ENCODE data around the gene PRR5L.
A peak's percentile ranks its signal among the peaks of the same experiment; 100 is the strongest.

Gene PRR5L

GRCh38 chr11:36437413-36437812 is 141.3 kb downstream of the PRR5L start:
- no peaks in the 10 kb centered on the region for H3K4me1 ChIP-seq (ENCODE audit: control insufficient read depth, insufficient read depth, low read depth, low read length)
- no peak overlapping the region for H3K4me3 ChIP-seq (ENCODE audit: insufficient read depth in 1 of 2, low read depth in 1 of 2, low read length in 2 of 2)
- 92% methylated on average over 3 of the region's 3 CpGs for WGBS
- no peak overlapping the region for H2AFZ ChIP-seq (ENCODE audit: low read depth, low read length)
- no peak overlapping the region for H3K4ac ChIP-seq (ENCODE audit: low read depth in 1 of 2, low read length in 2 of 2)
- no peak overlapping the region for H3K9ac ChIP-seq (ENCODE audit: low read length)
- H3K36me3 ChIP-seq (ENCODE audit: control insufficient read depth in 1 of 2, insufficient read depth in 2 of 2, low read depth in 1 of 2, low read length in 2 of 2) = peaks cover 0 to 46% of the 10 kb centered on the region in 2 experiments
- H2BK12ac ChIP-seq (ENCODE audit: low read length in 2 of 2) = no peak overlapping the region
- no peak overlapping the region for H3K23ac ChIP-seq (ENCODE audit: low read length in 2 of 2)
- no peak overlapping the region for H2BK120ac ChIP-seq (ENCODE audit: low read depth, low read length)
- no peak overlapping the region for H3K18ac ChIP-seq (ENCODE audit: low read depth in 1 of 2, low read length in 2 of 2)
- no peak overlapping the region for H3K27ac ChIP-seq (ENCODE audit: low read length, poor library complexity, severe bottlenecking)
- no peak overlapping the region for H2BK15ac ChIP-seq (ENCODE audit: low read depth, poor library complexity, severe bottlenecking)
- H4K91ac ChIP-seq (ENCODE audit: low read length) = no peak overlapping the region
- H3K27me3 ChIP-seq (ENCODE audit: control insufficient read depth in 1 of 2, insufficient read depth in 1 of 2, low read length in 2 of 2) = no peaks in the 10 kb centered on the region
- no peak overlapping the region for H4K8ac ChIP-seq (ENCODE audit: low read length)
- no peak for DNase-seq
- H2AK5ac ChIP-seq (ENCODE audit: low read length, severe bottlenecking) = no peak overlapping the region
- no peak overlapping the region for H3K14ac ChIP-seq (ENCODE audit: low read length in 2 of 2)
- no peak overlapping the region for H3K4me2 ChIP-seq (ENCODE audit: low read length, poor library complexity, severe bottlenecking)
- H2BK5ac ChIP-seq (ENCODE audit: low read depth, low read length, poor library complexity, severe bottlenecking) = no peak overlapping the region
- peaks cover 22% of the 10 kb centered on the region for H3K79me1 ChIP-seq (replicated peaks; ENCODE audit: low read length, poor library complexity, severe bottlenecking)
- H3K9me3 ChIP-seq (ENCODE audit: control insufficient read depth, low read length) = no peaks in the 10 kb centered on the region

GRCh38 chr11:36438126-36438525 is 142.0 kb downstream of the PRR5L start:
- 93% methylated on average over 4 of the region's 5 CpGs for WGBS
- no peak overlapping the region for H3K27ac ChIP-seq (ENCODE audit: low read length, poor library complexity, severe bottlenecking)
- no peak overlapping the region for H3K14ac ChIP-seq (ENCODE audit: low read length in 2 of 2)
- H3K4me1 ChIP-seq (ENCODE audit: control insufficient read depth, insufficient read depth, low read depth, low read length) = no peaks in the 10 kb centered on the region
- no peak overlapping the region for H3K9ac ChIP-seq (ENCODE audit: low read length)
- no peak overlapping the region for H2BK5ac ChIP-seq (ENCODE audit: low read depth, low read length, poor library complexity, severe bottlenecking)
- no peak overlapping the region for H2AK5ac ChIP-seq (ENCODE audit: low read length, severe bottlenecking)
- DNase-seq = no peak
- no peak overlapping the region for H2AFZ ChIP-seq (ENCODE audit: low read depth, low read length)
- no peak overlapping the region for H2BK15ac ChIP-seq (ENCODE audit: low read depth, poor library complexity, severe bottlenecking)
- no peak overlapping the region for H2BK12ac ChIP-seq (ENCODE audit: low read length in 2 of 2)
- no peaks in the 10 kb centered on the region for H3K27me3 ChIP-seq (ENCODE audit: control insufficient read depth in 1 of 2, insufficient read depth in 1 of 2, low read length in 2 of 2)
- H3K4me3 ChIP-seq (ENCODE audit: insufficient read depth in 1 of 2, low read depth in 1 of 2, low read length in 2 of 2) = no peak overlapping the region
- no peak overlapping the region for H3K4me2 ChIP-seq (ENCODE audit: low read length, poor library complexity, severe bottlenecking)
- peaks cover 0 to 47% of the 10 kb centered on the region in 2 experiments for H3K36me3 ChIP-seq (ENCODE audit: control insufficient read depth in 1 of 2, insufficient read depth in 2 of 2, low read depth in 1 of 2, low read length in 2 of 2)
- H3K18ac ChIP-seq (ENCODE audit: low read depth in 1 of 2, low read length in 2 of 2) = no peak overlapping the region
- H3K9me3 ChIP-seq (ENCODE audit: control insufficient read depth, low read length) = no peaks in the 10 kb centered on the region
- H3K79me1 ChIP-seq (replicated peaks; ENCODE audit: low read length, poor library complexity, severe bottlenecking) = peaks cover 22% of the 10 kb centered on the region
- no peak overlapping the region for H4K91ac ChIP-seq (ENCODE audit: low read length)
- no peak overlapping the region for H4K8ac ChIP-seq (ENCODE audit: low read length)
- H2BK120ac ChIP-seq (ENCODE audit: low read depth, low read length) = no peak overlapping the region
- H3K23ac ChIP-seq (ENCODE audit: low read length in 2 of 2) = no peak overlapping the region
- no peak overlapping the region for H3K4ac ChIP-seq (ENCODE audit: low read depth in 1 of 2, low read length in 2 of 2)

GRCh38 chr11:36441610-36442208 is 145.6 kb downstream of the PRR5L start:
- Histone ChIP-seq H3K18ac (ENCODE audit: low read depth in 1 of 2, low read length in 2 of 2) (no peak overlapping the region), H3K27ac (ENCODE audit: low read length, poor library complexity, severe bottlenecking) (no peak overlapping the region), H2BK12ac (ENCODE audit: low read length in 2 of 2) (no peak overlapping the region), H2BK15ac (ENCODE audit: low read depth, poor library complexity, severe bottlenecking) (no peak overlapping the region), H3K79me1 (replicated peaks; ENCODE audit: low read length, poor library complexity, severe bottlenecking) (peaks cover 15% of the 10 kb centered on the region), H3K36me3 (ENCODE audit: control insufficient read depth in 1 of 2, insufficient read depth in 2 of 2, low read depth in 1 of 2, low read length in 2 of 2) (peaks cover 0 to 38% of the 10 kb centered on the region in 2 experiments), H2BK120ac (ENCODE audit: low read depth, low read length) (no peak overlapping the region), H3K4me2 (ENCODE audit: low read length, poor library complexity, severe bottlenecking) (no peak overlapping the region), H4K8ac (ENCODE audit: low read length) (no peak overlapping the region), H2BK5ac (ENCODE audit: low read depth, low read length, poor library complexity, severe bottlenecking) (peak overlapping the region; percentile 38), H3K27me3 (ENCODE audit: control insufficient read depth in 1 of 2, insufficient read depth in 1 of 2, low read length in 2 of 2) (no peaks in the 10 kb centered on the region), H2AFZ (ENCODE audit: low read depth, low read length) (no peak overlapping the region), H3K4ac (ENCODE audit: low read depth in 1 of 2, low read length in 2 of 2) (no peak overlapping the region), H3K4me1 (ENCODE audit: control insufficient read depth, insufficient read depth, low read depth, low read length) (peaks cover 2% of the 10 kb centered on the region), H3K9me3 (ENCODE audit: control insufficient read depth, low read length) (no peaks in the 10 kb centered on the region), H3K23ac (ENCODE audit: low read length in 2 of 2) (no peak overlapping the region), H3K9ac (ENCODE audit: low read length) (no peak overlapping the region), H3K14ac (ENCODE audit: low read length in 2 of 2) (no peak overlapping the region), H3K4me3 (ENCODE audit: insufficient read depth in 1 of 2, low read depth in 1 of 2, low read length in 2 of 2) (no peak overlapping the region), H4K91ac (ENCODE audit: low read length) (no peak overlapping the region), H2AK5ac (ENCODE audit: low read length, severe bottlenecking) (no peak overlapping the region)
- WGBS = 97% methylated on average over 2 of the region's 2 CpGs
- no peak for DNase-seq

- Histone ChIP-seq H3K79me1 (replicated peaks; ENCODE audit: low read length, poor library complexity, severe bottlenecking) (peaks cover 14% of the 10 kb centered on the region), H2BK15ac (ENCODE audit: low read depth, poor library complexity, severe bottlenecking) (no peak overlapping the region), H4K91ac (ENCODE audit: low read length) (no peak overlapping the region), H3K18ac (ENCODE audit: low read depth in 1 of 2, low read length in 2 of 2) (no peak overlapping the region), H3K4me2 (ENCODE audit: low read length, poor library complexity, severe bottlenecking) (no peak overlapping the region), H3K9me3 (ENCODE audit: control insufficient read depth, low read length) (no peaks in the 10 kb centered on the region), H4K8ac (ENCODE audit: low read length) (no peak overlapping the region), H3K4me3 (ENCODE audit: insufficient read depth in 1 of 2, low read depth in 1 of 2, low read length in 2 of 2) (no peak overlapping the region), H2AFZ (ENCODE audit: low read depth, low read length) (no peak overlapping the region), H2AK5ac (ENCODE audit: low read length, severe bottlenecking) (no peak overlapping the region), H3K27ac (ENCODE audit: low read length, poor library complexity, severe bottlenecking) (no peak overlapping the region), H3K14ac (ENCODE audit: low read length in 2 of 2) (no peak overlapping the region), H3K27me3 (ENCODE audit: control insufficient read depth in 1 of 2, insufficient read depth in 1 of 2, low read length in 2 of 2) (no peaks in the 10 kb centered on the region), H2BK12ac (ENCODE audit: low read length in 2 of 2) (no peak overlapping the region), H2BK120ac (ENCODE audit: low read depth, low read length) (no peak overlapping the region), H3K4ac (ENCODE audit: low read depth in 1 of 2, low read length in 2 of 2) (no peak overlapping the region), H3K4me1 (ENCODE audit: control insufficient read depth, insufficient read depth, low read depth, low read length) (peaks cover 10% of the 10 kb centered on the region), H3K36me3 (ENCODE audit: control insufficient read depth in 1 of 2, insufficient read depth in 2 of 2, low read depth in 1 of 2, low read length in 2 of 2) (peaks cover 0 to 39% of the 10 kb centered on the region in 2 experiments), H3K23ac (ENCODE audit: low read length in 2 of 2) (no peak overlapping the region), H2BK5ac (ENCODE audit: low read depth, low read length, poor library complexity, severe bottlenecking) (no peak overlapping the region), H3K9ac (ENCODE audit: low read length) (no peak overlapping the region)
- 77% methylated on average over 2 of the region's 2 CpGs for WGBS
- no peak for DNase-seq
Observed at GRCh38 chr11:36443661-36444060, 147.6 kb downstream of the PRR5L start.

Measured in mesenchymal stem cell (in vitro differentiated cells and primary cell).